Osteocyte (in vitro differentiated cells): ENCODE data around the gene MMAB. TPM values are rescaled to one million over a fixed set of nuclear protein-coding genes. Genes with fewer than 3 reads are reported as not detected.

Experiments
- DNase-seq: peaks from one replicate; pipeline ENCODE4 v3.0.0; 2021; ENCODE audit warnings: mixed read lengths; ENCODE audit not compliant: unreplicated experiment; ENCODE audit errors: extremely low spot score
- H3K27ac Mint-ChIP-seq: one replicate; pipeline ENCODE4 v1.8.0; 2021; ENCODE audit warnings: mild to moderate bottlenecking, mixed read lengths; ENCODE audit not compliant: unreplicated experiment
- H3K27me3 Mint-ChIP-seq: one replicate; pipeline ENCODE4 v1.8.0; 2021; ENCODE audit warnings: mixed read lengths; ENCODE audit not compliant: unreplicated experiment
- H3K36me3 Mint-ChIP-seq: one replicate; pipeline ENCODE4 v1.8.0; 2021; ENCODE audit warnings: mixed read lengths; ENCODE audit not compliant: unreplicated experiment
- H3K4me1 Mint-ChIP-seq: one replicate; pipeline ENCODE4 v1.8.0; 2021; ENCODE audit warnings: mixed read lengths; ENCODE audit not compliant: unreplicated experiment
- H3K4me3 Mint-ChIP-seq: one replicate; pipeline ENCODE4 v1.8.0; 2021; ENCODE audit warnings: mild to moderate bottlenecking, moderate library complexity, mixed read lengths; ENCODE audit not compliant: unreplicated experiment
- H3K9me3 Mint-ChIP-seq: one replicate; pipeline ENCODE4 v1.8.0; 2021; ENCODE audit warnings: mixed read lengths; ENCODE audit not compliant: unreplicated experiment
- CTCF ChIP-seq: fragments of 200-600 bp; sonication (generic); IDR thresholded peaks from 2 replicates; pipeline ENCODE4 v1.5.0; 2021; ENCODE audit warnings: antibody characterized with exemption, mild to moderate bottlenecking, moderate library complexity
- total RNA-seq: library from RNA; stranded (reverse); gene quantifications from 2 replicates; pipeline ENCODE4 v1.2.1, GENCODE V29; 2021

MMAB gene
- total RNA-seq, 1 donor from 2014 or later: 20.6 TPM

- no peak for DNase-seq
- Mint-ChIP-seq H3K9me3 (no peaks in the 10 kb centered on the region), H3K4me1 (peaks cover 1% of the 10 kb centered on the region), H3K36me3 (peaks cover 30% of the 10 kb centered on the region), H3K27me3 (no peaks in the 10 kb centered on the region), H3K27ac (no peak overlapping the region), H3K4me3 (no peak overlapping the region)
- TF ChIP-seq CTCF: no peak
These were observed 39.9 kb downstream of the MMAB start for GRCh38 chr12:109533487-109533740.

GRCh38 chr12:109532721-109533486 is 40.4 kb downstream of the MMAB start:
- DNase-seq: no peak
- H3K4me3 Mint-ChIP-seq: no peak overlapping the region
- H3K27me3 Mint-ChIP-seq: no peaks in the 10 kb centered on the region
- no peak overlapping the region for H3K27ac Mint-ChIP-seq
- no peaks in the 10 kb centered on the region for H3K9me3 Mint-ChIP-seq
- peaks cover 32% of the 10 kb centered on the region for H3K36me3 Mint-ChIP-seq
- no peak for TF ChIP-seq CTCF
- H3K4me1 Mint-ChIP-seq: no peaks in the 10 kb centered on the region

GRCh38 chr12:109531411-109531810 is 41.9 kb downstream of the MMAB start:
- H3K27me3 Mint-ChIP-seq: no peaks in the 10 kb centered on the region
- no peaks in the 10 kb centered on the region for H3K4me1 Mint-ChIP-seq
- no peak for TF ChIP-seq CTCF
- no peak overlapping the region for H3K4me3 Mint-ChIP-seq
- peaks cover 35% of the 10 kb centered on the region for H3K36me3 Mint-ChIP-seq
- no peak overlapping the region for H3K27ac Mint-ChIP-seq
- H3K9me3 Mint-ChIP-seq: no peaks in the 10 kb centered on the region
- DNase-seq: no peak

GRCh38 chr12:109529691-109530640 is 43.3 kb downstream of the MMAB start:
- H3K4me3 Mint-ChIP-seq: no peak overlapping the region
- no peaks in the 10 kb centered on the region for H3K4me1 Mint-ChIP-seq
- H3K36me3 Mint-ChIP-seq: peaks cover 42% of the 10 kb centered on the region
- no peaks in the 10 kb centered on the region for H3K27me3 Mint-ChIP-seq
- no peak overlapping the region for H3K27ac Mint-ChIP-seq
- no peak for DNase-seq
- no peak for TF ChIP-seq CTCF
- no peaks in the 10 kb centered on the region for H3K9me3 Mint-ChIP-seq

- H3K27me3 Mint-ChIP-seq: no peaks in the 10 kb centered on the region
- no peak overlapping the region for H3K4me3 Mint-ChIP-seq
- peaks cover 45% of the 10 kb centered on the region for H3K36me3 Mint-ChIP-seq
- no peak overlapping the region for H3K27ac Mint-ChIP-seq
- TF ChIP-seq CTCF: no peak
- DNase-seq: no peak
- H3K9me3 Mint-ChIP-seq: no peaks in the 10 kb centered on the region
- H3K4me1 Mint-ChIP-seq: no peaks in the 10 kb centered on the region
These were observed 45.7 kb downstream of the MMAB start for GRCh38 chr12:109527489-109528123.
